Sigmoid colon (tissue), 3 donors: ENCODE measurements around the gene RALGAPB.

Experiments
- CTCF ChIP-seq, 4 experiments: fragments of 450-650 bp in 3 of 4; fragments of 200-600 bp in 1 of 4; IDR thresholded peaks; one replicate each; pipeline ENCODE4 v1.5.1; 2016 to 2019; ENCODE audit warnings: antibody characterized with exemption in 4 of 4, mild to moderate bottlenecking in 3 of 4, moderate library complexity in 2 of 4
- POLR2A ChIP-seq, 2 donors: fragments of 450-650 bp; IDR thresholded peaks; one replicate each; pipeline ENCODE4 v1.6.1; 2016; ENCODE audit warnings: antibody characterized with exemption in 2 of 2, mild to moderate bottlenecking in 2 of 2, moderate library complexity in 2 of 2

DNA sequence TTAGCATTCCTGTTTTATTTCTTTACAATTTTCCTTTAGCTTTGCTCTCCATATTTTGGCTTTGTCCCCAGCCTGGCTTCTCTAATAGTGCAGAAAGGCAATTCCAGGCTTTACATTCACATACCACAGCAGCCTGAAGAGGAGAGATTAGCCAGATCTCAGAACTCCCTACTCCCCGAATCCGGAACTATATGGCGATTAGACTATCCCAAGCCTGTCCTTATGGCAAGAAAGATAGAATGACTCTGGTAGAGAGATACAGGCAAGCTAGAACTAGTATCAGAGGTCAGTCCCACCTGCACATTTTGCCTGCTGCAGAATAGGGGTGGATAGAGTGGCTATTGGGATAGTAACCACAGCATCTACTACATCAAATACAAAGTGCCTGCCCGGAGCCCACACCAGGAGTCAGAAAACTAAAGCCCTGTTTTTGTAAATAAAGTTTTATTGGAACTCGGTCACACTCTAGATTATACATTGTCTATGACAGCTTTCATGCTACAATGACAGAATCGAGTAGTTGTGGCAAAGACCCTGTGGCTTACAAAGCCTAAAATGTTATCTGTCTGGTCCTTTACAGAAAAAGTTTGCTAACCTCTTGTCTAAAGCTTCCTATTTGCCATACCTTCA is 91.3 kb downstream of the RALGAPB start:
- TF ChIP-seq CTCF (IDR thresholded peaks at IDR 0.05) = no peak
- no peak for TF ChIP-seq POLR2A (IDR thresholded peaks at IDR 0.05)
